Epithelial cell of prostate (primary cell): ENCODE data around the gene TMBIM4.
A peak's percentile ranks its signal among the peaks of the same experiment; 100 is the strongest.

Experiments
- DNase-seq: peaks from one replicate; pipeline ENCODE4 v3.0.0-alpha.2; 2011; ENCODE audit warnings: low read depth, low spot score
- H3K27ac ChIP-seq: fragments of 450-650 bp; 2 replicates; pipeline ENCODE4 v1.5.1; 2017; ENCODE audit warnings: mild to moderate bottlenecking

The TMBIM4 gene

GRCh38 chr12:66107451-66107915 is 62.3 kb downstream of the TMBIM4 start:
- DNase-seq, result peak; percentile 57
- H3K27ac ChIP-seq, result no peak overlapping the region

DNA sequence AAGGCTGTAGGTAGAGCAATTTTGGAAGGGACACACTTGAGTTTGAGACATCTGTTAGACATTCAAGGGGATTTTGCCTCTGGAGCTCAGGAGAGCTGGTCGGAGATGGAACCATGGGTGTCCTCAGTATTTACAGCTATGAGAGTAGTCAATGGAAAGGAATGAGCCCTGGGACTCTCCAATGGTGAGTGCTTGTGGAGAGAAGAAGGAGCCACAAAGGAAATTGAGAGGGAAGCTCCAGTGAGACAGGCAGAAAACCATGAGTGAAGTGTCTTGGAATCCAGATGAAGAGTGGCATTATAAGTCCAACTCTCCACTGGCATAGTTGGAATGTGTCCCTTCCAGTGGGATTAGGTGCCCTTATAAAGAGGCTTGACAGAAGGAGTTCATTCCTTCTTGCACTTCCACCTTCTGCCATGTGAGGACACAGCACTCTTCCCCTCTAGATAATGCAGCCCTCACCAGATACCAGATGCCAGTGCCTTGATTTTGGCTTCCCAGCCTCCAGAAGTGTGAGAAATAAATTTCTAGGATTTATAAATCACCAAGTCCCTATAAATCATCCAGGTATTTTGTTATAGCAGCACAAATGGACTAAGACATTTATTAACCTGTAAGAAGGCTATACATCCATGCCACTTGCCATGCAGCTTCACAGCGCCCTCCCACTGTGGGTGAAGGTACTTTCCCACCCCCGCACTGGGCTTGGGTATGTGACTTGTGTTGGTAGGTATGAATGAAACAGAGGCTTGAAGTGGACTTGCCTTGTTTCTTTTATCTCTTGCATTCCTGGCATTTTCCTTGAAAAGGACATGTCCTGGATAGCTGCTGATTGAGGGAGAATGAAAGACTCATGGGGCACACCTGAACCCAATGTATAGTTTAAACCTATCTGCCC is 66.5 kb downstream of the TMBIM4 start:
- H3K27ac ChIP-seq, result no peak overlapping the region
- DNase-seq, result no peak

DNA sequence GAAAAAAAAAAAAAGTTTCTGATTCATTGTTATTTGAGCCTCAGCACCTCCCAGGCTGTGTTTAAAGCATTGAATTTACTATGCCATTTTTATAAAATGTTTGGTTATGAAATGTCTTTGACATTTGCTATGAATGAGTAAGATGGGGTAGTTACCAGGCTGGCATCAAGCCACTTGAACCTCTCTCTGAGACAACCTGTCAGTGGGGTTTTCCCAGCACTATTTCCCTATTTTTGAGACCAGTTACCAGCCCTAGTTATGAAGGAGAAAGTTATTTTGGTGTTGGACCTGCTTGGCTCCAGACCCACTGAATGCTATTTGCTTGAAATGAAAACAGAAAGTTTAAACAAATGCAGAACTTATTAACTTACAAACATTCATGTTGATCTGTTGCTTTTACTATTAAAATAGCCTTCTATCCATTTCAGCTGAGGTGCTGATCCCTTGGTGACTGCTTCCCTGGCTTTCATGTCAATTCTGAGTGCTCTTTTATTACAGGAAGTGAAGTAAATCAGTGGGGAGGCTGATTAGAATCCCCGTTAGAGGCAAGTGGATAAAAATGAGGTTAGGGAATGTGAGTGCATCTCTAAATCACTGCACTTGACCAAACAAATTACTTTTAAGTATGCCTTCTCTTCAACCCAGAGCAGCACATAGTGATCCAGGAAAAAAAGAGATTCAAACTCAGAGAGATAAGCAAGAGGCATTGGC is 77.1 kb downstream of the TMBIM4 start:
- peak; percentile 49 for DNase-seq
- H3K27ac ChIP-seq, result no peak overlapping the region

DNA sequence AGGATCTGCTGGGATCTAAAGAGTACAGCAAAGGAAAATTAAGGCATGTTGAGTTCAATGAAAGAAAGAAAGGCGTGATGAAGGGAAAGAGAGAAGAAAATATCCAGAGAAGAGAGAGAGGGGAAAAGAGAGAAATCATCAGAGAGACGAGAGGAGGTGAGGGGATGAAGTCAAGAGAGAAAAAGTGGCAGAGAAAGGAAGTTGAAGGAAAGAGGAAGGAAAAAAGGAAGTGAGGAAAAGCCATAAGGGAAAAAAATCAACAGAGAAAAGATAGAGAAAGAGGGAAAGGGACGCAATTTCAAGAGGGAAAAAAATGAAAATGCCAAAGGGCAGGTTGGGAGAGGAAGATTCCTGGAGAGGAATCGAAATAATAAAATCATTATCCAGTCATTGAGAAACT is 79.6 kb downstream of the TMBIM4 start:
- no peak for DNase-seq
- H3K27ac ChIP-seq, result no peak overlapping the region

- no peak for DNase-seq
- H3K27ac ChIP-seq, result no peak overlapping the region
Observed at GRCh38 chr12:66087365-66087943, 82.3 kb downstream of the TMBIM4 start.

DNA sequence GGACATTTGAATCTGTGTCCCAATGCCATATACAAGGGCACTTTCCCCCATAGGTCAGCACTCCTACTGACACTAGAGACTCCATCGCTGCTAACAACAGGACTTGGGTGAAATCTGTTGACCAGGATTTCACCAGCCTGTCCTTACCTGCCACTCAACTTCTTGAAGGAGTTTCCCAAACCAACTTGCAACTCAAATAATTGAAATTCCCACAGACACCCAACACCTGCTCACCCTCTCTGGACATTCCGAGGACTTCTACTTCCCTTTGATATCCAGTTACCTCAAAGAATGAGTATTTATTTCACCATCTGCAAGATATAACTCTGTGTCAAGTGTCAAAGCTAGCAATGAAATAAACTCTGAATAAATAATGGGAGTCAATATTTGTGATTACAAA is 83.8 kb downstream of the TMBIM4 start:
- DNase-seq, result no peak
- H3K27ac ChIP-seq, result no peak overlapping the region
